GM12878 (cell line): ENCODE results near the gene HCFC2.

Experiments used
- CEBPB ChIP-seq, 2 experiments: fragments of 150-350 bp in 1 of 2; IDR thresholded peaks; 2 replicates each; pipeline ENCODE4 v1.6.1; 2012 to 2014; ENCODE audit warnings: low read depth in 2 of 2, low read length in 2 of 2, borderline replicate concordance in 1 of 2, inconsistent platforms in 1 of 2
- CTCF ChIP-seq, 3 experiments: IDR thresholded peaks in 2 of 3; conservative IDR thresholded peaks in 1 of 3; 2 replicates each; pipeline ENCODE4 v1.5.1; 2011; ENCODE audit warnings: low read depth in 3 of 3, low read length in 3 of 3, mild to moderate bottlenecking in 3 of 3, control low read depth in 2 of 3, moderate library complexity in 2 of 3, inconsistent platforms in 1 of 3, mixed read lengths in 1 of 3; ENCODE audit not compliant: control insufficient read depth in 2 of 3, insufficient read depth in 1 of 3; ENCODE audit errors: extremely low read depth in 1 of 3
- RBBP5 ChIP-seq: fragments of 200-600 bp; sonication (generic); conservative IDR thresholded peaks from 2 replicates; pipeline ENCODE4 v1.6.1; 2016

DNA sequence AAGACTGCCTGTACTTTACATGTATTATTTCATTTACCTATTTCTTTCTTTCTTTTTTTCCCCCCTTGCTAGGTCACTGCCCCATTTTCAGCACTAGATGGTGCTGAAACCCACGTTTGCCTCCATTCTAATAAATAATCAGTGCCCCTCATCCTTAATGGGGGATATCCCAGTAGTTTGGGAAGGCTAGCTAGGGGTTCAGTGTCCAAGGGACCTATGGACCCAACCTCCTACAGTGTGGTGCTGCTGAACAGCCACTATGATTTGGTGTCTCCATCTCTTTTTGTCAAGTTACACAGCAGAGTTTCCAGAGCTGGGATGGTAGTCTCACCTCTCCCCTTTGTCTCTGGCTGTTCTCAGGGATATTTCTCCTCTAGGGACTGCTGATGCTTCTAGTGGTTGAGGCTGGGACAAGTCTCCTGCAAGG, 6.5 kb upstream of the HCFC2 start:
- TF ChIP-seq CTCF (IDR thresholded peaks at IDR 0.05 in 2 of 3, conservative IDR thresholded peaks at IDR 0.05 in 1 of 3; ENCODE audit: control insufficient read depth in 2 of 3, extremely low read depth in 1 of 3, insufficient read depth in 1 of 3, low read depth in 3 of 3, low read length in 3 of 3) (peak; percentile 71 to 77 (median 75)), RBBP5 (no peak), CEBPB (IDR thresholded peaks at IDR 0.05; ENCODE audit: borderline replicate concordance in 1 of 2, low read depth in 2 of 2, low read length in 2 of 2) (no peak)
